Stimulated activated CD4-positive, alpha-beta T cell treated with anti-CD3 and anti-CD28 coated beads, Interleukin-2, amount 100 ng/mL, for 48 hours (primary cell): ENCODE results near the gene NPW.

ENCODE experiments used
- DNase-seq, 2 donors: peaks; one replicate each; pipeline ENCODE4 v3.0.0-alpha.2; 2020

NPW gene

DNA sequence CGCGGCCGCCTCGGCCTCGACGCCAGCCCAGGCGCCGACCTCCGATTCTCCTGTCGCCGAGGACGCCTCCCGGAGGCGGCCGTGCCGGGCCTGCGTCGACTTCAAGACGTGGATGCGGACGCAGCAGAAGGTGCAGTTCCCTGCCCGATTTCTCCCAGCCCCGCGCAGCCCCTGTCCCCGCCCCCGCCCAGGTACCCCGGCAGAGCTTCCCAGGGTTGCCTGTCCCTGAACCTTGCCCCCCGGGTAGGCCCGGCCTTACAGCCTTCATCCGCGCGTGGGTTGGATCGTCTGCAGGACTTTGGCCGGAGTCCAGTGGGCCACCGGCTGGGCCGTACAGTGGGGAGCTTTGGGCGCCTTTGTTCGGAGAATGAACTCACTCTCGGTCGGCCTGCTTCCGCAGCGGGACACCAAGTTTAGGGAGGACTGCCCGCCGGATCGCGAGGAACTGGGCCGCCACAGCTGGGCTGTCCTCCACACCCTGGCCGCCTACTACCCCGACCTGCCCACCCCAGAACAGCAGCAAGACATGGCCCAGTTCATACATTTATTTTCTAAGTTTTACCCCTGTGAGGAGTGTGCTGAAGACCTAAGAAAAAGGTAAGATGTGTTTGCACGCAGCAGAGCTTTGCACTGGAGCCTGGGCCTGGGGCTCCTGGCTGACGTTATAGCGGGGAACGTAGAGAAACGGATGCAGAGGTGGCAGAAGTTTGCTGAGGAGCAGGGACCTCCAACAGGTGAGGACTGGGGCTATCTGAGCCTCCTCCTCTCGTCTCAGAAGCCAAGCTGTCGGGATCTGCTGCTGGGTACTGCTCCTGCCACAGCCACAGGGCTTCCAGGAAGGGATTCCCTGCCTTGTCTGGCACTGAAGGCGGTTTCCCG is 35.0 kb upstream of the NPW start:
- no peak for DNase-seq

DNA sequence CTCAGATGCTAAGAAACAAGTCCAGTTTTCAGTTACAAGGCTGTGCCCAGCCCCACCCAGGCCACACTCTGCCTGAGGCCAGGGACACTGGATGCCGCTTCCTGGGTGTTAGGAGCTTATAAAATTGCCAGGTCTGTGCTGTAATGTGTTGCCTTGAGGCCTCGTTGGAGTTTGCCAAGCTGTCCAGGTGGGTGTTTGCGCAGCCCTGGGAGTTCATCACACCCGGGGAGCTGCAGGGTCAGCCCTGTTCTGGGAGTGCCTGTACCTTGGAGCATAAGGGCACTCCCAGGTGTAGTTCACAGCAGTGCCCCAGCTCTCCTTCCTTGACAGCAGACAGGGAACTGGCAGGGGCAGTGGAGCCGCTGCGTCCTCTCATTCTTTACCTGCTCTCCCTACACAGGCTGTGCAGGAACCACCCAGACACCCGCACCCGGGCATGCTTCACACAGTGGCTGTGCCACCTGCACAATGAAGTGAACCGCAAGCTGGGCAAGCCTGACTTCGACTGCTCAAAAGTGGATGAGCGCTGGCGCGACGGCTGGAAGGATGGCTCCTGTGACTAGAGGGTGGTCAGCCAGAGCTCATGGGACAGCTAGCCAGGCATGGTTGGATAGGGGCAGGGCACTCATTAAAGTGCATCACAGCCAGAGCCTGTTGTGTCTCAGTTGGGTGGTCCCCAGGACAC is 34.0 kb upstream of the NPW start:
- DNase-seq = no peak

DNA sequence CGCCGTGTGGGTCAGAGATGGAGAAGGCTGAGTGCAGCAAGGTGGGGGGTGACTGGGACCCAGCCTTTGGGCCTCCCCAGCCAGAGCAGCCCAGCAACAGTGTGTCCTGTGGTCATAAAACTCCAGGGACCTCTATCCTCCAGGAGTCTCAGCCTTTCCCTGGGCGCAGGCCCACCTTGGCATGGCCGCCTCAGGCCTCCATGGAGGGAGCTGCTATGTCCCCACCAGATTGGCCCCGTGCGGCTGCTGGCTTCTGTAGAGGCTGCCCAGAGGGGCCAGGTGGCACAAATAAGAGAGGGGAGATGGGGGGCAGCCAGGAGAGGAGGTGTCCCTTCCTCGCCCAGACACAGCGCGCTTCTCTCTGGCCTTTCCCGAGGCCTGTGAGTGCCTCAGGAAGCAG is 32.4 kb upstream of the NPW start:
- DNase-seq = no peak

DNA sequence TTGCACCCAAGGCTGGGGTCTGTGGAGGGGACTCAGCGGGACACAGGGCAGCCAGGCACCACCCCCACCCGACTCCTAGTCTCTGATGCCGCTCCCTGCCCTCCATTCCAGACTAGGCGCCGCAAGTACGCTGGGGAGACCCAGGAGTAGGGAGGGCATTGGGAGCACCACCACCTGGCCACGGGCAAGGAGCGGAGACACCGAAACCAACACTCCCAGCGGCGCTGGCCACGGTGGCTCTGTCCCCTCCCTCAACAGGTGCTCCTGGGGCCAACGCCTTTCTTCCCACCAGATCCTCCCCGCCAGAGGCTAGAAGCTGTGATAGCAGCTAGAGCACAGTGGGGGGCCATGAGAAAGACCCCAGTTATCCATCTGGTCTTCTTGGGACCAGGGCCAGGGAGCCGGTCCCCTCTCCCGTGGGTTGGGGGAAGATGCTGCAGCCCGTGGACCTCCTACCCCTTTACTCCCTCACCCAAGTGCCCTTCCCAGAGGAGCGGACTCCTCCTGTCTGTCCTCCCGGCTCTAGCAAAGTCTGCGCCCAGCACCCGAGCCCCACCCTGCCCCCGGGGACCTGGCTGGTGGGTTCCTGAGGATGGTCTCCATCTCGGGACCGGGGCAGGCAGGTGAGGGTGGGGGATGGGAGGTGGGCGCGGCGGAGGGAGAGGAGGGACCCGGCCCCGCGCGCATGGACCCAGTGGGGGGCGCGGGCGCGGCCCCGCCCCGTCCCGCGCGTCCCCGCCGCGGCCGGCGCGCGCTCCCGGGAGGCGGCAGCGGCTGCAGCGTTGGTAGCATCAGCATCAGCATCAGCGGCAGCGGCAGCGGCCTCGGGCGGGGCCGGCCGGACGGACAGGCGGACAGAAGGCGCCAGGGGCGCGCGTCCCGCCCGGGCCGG is 30.1 kb upstream of the NPW start, which contains the start of gene SYNGR3:
Gene SYNGR3 (plus strand): TSS at position 762 of the 892 bp plus-strand sequence. CDS start 133 bp downstream, outside the sequence.
- DNase-seq = no peak

DNA sequence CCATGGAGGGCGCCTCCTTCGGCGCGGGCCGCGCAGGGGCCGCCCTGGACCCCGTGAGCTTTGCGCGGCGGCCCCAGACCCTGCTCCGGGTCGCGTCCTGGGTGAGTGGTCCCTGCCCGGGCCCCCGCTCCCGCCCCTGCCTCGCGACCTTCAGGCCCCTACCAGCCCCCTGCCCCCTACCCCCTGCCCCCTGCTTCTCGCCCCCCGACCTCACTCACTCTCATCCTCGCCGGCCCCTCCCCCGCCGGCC is 29.6 kb upstream of the NPW start:
- DNase-seq = no peak

DNA sequence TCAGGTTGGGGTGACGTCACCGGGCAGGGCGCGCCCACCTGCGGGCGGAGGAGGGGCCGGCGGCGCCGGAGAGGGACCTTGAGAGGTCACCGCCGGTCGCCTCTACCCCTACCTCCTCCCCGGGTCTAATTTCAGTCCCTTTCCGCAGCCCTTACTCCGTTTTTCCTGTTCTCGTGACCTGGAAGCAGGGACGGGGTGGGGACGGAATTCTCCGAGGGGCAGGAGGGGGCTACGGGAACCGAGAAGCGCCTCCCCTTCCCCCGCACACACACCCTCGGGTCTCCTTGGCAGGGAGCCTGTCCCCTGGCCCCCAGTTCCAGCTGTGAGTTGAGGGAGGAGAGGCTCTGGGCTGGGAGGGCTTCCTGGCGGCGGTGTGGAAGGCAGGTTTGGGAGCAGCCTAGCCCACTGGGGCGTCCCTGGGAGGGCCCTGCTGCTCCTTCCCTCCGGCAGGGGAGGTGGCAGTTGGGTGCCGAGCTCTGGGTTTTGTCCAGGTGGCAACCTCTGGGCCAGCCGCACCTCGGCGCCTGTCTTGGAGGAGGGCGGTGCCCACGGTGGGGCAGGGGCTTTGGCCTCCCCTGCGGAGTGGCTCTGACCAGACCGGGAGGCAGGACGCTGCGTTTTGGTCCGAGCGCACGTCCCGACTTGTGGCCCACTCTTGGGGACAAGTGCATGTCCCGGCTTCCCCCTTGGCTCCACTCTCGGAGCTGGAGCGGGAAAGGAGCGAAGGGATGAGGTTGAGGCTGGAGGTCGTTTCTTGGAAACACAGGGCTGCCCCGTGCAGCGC is 29.0 kb upstream of the NPW start:
- no peak for DNase-seq

DNA sequence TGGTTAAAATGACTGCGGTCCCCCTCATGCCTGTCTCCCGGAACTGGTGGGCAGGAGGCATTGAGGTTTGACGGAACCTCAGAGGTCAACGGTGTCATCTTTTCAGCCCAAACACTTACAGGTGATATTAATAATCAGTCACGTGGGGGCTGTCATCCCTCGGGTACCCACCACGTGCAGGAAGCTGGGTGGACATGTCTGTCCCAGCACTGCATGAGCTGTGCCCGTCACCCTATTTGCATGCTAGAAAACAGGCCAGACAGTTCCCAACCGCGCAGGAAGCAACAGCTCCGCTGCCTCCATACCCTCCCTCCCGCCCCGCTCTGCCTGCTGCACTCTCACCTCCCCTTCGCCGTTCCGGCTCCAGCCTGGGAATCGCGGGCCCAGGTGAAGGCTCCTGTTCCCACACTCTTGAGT is 28.4 kb upstream of the NPW start:
- no peak for DNase-seq

DNA sequence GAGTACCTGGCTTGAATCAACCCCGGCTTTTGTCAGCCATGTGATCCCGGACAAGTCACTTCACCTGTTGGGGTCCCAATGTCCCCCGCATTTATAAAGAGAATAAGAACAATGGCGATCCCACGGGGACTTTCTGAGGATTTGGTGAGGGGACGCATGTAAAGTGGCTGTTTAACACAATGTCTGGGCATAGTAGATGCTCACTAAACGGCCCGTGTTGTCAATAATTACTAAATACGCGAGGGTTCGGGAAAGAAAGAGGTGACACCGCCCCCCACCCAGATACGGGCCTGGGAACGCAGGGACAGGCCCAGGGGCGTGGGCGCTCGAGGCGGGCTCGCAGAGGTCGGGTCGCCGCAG is 28.0 kb upstream of the NPW start:
- DNase-seq = no peak

DNA sequence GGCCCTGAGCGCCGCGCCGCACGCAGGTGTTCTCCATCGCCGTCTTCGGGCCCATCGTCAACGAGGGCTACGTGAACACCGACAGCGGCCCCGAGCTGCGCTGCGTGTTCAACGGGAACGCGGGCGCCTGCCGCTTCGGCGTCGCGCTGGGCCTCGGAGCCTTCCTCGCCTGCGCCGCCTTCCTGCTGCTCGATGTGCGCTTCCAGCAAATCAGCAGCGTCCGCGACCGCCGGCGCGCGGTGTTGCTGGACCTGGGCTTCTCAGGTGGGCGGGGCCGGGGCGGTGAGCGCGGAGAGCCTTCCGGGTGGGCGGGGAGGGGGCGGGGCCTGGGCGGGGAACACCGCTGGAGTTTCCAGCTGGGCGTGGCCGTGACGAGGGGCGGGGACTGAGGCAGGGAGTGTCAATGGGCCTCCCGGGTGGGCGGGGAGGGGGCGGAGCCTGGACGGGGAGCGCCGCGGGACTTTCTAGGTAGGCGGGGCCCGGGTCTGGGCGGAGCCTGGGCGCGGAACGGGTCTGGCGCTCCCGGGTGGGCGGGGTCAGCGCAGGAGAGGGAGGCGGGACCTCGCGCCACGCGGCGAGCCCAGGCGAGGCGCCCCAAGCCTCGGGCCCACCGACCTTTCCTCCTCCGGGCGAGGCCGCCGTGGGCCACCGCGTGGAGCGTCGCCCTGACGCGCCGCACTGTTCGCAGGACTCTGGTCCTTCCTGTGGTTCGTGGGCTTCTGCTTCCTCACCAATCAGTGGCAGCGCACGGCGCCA is 27.5 kb upstream of the NPW start:
- peak; percentile 94 to 98 for DNase-seq

DNA sequence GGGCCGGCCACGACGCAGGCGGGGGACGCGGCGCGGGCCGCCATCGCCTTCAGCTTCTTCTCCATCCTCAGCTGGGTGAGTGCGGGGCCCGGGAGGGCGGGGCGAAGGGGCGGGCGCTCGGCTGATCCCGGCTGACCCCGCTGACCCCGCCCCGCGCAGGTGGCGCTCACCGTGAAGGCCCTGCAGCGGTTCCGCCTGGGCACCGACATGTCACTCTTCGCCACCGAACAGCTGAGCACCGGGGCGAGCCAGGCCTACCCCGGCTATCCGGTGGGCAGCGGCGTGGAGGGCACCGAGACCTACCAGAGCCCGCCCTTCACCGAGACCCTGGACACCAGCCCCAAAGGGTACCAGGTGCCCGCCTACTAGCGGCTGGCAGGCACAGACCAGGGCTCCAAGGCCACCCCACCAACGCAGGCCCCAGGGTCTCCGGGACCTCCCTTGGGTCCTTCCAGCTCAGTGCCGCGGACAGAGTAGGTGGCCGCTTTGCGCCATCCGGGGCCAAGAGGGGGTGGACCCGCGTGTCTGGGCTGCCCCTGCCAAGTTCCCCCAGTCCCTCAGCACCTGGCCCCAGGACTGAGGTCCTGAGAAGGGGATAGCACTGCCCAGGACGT is 26.8 kb upstream of the NPW start:
- no peak for DNase-seq

DNA sequence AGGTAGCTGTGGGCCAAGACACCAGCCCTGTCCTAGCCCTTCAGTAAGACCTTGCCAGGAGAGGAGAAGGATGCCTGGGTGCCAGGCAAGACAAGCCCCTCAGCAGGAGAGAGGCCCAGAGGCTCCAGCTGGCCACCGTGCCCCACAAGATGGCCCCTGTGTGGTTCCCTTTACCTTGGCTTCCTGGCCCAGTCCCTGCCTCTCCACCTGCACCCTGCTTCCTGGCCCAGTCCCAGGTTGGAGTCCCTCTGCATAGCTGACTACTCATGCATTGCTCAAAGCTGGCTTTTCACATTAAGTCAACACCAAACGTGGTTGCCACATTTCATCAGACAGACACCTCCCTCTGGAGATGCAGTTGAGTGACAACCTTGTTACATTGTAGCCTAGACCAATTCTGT is 25.9 kb upstream of the NPW start:
- DNase-seq = no peak

DNA sequence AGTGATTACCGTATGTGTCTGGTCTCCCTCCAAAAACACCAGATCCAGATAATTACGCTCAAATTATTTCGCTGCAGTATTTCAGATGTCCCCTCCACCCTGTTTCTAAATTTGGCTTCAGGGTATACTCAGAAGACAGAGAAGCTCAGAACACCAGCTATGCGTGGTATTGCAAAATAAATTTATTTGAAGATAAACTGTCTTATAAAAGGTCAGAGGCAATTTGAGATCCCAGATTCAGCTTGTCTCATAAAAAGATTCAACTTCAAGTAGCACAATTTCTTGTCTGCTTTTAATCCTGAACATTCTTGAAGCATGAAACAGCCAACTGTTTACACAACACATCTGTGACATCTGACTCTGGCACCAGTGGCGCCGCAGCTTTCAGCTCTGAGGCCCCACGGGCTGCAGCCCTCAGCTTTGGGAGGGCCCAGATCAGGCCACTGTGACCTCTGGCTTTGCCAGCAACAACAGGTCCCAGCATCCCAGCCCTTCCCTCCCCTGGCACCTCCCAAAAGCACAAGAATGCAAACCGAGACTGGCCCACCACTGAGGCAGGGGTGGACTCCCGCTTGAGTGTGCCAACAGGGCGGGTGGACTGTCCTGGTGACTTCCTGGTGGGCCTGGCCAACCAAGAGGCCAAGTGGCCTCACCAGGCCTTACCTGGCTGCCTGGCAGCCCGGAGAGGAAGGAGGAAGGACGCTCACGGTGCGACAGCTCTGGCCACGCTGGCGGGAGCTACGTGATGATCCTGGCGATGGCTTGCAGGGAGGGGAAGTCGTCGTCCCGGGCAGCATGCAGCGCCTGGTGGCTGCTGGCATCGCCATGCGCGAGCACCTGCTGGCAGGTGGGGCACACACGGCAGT is 21.9 kb upstream of the NPW start:
- no peak for DNase-seq

DNA sequence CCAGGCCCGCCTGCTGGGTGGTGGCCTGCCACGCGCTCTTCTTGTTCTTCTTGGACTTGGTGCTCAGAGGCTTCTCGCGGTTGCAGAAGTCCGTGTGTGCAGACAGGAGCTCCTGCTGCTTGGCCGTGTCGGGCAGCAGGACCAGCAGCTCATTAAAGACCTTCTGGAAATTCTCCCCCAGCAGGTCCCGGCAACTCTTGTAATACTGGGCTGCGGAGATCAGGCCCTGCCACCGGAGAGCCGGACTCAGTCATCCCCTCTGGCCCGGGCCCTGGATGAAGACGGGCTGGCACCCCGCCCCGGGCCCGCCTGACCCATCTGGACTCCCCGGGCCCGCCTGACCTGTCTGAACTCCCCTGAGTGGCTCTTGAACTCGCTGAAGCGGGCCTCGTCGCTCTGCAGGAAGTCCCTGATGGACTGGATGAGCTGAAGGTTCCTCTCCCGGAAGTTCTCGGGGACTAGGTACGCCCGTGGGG is 21.2 kb upstream of the NPW start:
- DNase-seq = no peak

DNA sequence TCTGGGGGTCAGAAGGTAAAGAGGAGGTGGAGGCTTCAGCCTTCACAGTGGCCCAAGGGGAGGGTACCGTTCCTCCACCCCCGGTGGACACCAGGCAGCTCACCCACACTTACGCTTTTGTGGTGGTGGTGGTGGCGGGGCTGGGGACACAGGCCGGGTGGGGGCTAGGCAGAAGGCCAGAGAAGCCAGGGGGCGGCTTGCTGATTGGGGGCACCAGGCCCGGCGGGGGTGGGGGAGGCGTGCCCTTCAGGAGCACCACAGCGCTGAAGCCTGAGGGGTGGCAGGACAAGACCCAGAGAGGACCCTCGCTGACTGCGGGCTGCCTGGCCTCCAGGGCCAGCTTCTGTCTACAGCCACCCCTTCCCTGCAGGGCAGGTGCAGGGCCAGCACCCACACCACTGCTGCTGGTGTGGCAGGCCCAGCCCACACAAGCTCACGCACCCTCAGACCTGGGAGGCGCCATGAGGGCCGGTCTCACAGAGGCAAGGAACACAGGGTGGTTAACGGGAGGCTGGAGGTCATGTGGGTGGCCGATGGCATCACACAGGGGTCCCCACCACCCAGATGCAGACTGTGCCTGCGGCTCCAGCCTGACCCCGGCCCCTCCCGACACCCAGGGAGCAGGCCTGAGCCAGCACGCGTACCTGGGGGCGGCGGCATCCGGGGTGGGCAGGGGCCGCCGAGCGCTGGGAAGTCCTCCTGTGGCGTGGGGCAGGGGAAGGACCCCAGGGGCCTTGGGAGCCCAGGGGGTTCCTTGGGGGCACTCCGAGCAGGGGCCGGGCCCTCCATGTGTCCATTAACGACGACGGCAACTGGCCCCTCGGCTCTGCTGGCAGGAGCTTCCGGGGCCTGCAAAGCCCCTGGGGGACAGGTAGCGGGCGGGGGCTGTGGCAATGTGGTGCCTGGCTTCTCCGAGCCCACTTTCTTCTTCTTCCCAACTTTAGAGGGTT is 20.5 kb upstream of the NPW start:
- DNase-seq = no peak

DNA sequence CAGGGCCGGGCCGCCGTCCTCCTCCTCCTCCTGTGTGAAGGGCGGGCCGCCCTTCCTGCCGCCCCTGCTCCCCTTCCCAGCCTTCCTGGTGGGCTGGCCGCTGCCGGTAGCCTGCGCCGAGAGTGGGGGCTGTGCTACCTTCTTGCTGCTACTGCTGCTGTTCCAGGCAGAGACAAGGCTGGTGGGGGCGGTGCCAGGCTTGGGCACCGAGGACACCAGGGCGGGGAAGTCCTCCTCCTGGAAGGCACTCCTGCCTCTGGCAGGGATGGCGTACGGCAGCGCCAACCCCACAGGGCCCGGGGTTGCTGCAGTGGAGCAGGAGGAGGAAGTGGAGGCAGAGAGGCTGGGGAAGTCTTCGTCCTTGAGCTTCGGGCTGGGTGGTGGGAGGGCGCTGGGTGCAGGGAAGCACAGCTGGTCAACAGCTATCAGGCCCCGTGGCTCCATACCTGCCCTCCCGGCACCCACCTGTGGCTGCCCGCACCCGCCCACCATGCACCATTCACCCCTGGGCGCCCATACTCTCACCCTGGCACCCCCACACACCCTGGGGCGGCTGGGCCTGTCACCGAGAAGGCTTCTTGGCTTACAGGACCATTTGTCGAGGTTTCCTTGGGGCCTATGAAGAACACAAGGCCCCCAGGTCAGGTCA is 19.6 kb upstream of the NPW start:
- no peak for DNase-seq

DNA sequence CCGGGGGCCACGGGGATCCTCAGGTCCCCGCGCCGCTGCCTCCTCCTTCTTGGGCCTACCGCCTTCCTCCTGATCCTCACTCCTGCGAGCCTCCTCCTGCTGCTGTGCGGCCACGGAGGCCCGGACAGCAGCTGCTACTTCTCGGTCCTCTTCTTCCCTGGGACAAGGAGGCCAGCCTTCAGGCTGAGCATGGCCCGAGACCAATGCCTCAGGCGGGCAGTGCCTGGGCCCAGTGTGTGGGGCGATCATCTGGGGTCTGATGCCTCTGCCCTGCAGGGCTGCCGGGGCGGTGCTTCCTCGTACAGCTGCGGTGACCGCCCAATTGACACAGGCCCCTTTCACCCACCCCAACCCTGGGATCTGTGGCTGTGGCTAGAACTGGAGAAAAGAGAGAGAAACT is 18.6 kb upstream of the NPW start:
- DNase-seq = no peak

DNA sequence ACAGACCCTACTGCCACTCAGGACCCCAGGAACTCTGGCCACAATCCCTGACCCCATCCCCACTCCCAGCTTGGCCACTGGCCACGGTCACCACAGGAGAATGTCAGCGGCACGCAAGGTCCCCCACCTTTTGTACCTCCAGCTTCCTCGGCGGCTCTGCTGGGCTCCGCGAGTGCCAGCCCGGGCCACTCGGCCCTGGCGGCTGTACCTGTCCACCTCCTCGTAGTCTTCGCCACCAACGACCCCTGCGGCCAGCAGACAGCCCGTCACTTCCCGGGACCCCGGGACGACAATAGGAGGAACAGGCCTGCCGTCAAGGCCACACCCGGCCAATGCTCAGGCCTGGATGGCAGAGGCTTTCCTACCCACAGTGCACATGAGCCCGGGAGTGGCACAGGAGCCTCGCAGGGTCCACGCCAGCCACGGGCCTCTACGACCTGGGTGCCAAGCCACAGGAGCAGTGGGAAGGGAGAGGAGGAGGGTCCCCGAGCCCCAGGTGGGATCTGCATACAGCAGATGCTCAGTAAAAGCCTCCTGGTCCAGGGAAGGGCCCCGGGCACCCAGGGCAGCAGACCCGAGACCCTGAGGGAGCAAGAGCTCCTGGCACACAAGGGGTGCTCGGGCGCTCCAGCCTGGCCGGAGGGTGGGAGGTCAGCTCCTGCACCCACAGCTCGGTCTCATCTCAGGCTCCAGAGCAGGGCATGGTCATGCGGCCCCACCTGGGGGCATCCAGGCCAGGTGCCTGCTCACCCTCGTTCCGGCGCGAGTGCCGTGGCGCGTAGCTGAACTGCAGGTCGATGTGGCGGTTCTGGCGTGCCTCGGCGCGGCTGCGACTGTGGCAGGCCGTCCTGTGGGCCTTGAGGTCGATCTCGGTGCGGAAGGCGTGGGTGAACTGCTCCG is 17.9 kb upstream of the NPW start:
- DNase-seq = no peak
